Caco-2 (cell line): ENCODE data around the gene SDHB. TPM values are rescaled to one million over a fixed set of nuclear protein-coding genes. Genes with fewer than 3 reads are reported as not detected.

ENCODE experiments used
- BruUV-seq: library from RNA; stranded (reverse); fragments of 400-500 nt; replicated peaks from 2 replicates; lab custom pipeline; 2021; lab: Mats Ljungman, UMichigan
- CTCF ChIA-PET: fragments of 300-600 bp; sonication (Branson Sonifier 250); formaldehyde crosslinking; loops from one replicate; lab custom pipeline; 2022; ENCODE audit warnings: antibody characterized with exemption; lab: Charles Lee
- POLR2A ChIA-PET: fragments of 300-600 bp; sonication (Branson Sonifier 250); formaldehyde crosslinking; loops from one replicate; lab custom pipeline; 2022; ENCODE audit warnings: antibody characterized with exemption; lab: Charles Lee
- DNase-seq, 2 experiments: peaks; one replicate each; pipeline versions ENCODE4 v3.0.0 to v3.0.0-alpha.2; 2020 to 2022
- H3K27me3 ChIP-seq: replicated peaks from 2 replicates; pipeline ENCODE4 v1.6.0; 2011; ENCODE audit warnings: low read length; ENCODE audit not compliant: control insufficient read depth, insufficient read depth
- H3K36me3 ChIP-seq: 2 replicates; pipeline ENCODE4 v1.5.1; 2011; ENCODE audit warnings: low read length; ENCODE audit not compliant: control insufficient read depth, insufficient read depth
- H3K4me1 ChIP-seq: fragments of 250-450 bp; sonication (Bioruptor Pico); 2 replicates; pipeline ENCODE4 v1.5.1; 2020; ENCODE audit warnings: mild to moderate bottlenecking
- H3K4me3 ChIP-seq: 2 replicates; pipeline ENCODE4 v1.5.1; 2011; ENCODE audit warnings: low read depth, mild to moderate bottlenecking, control low read depth, low read length
- H3K9me3 ChIP-seq: fragments of 250-450 bp; sonication (Bioruptor Pico); 2 replicates; pipeline ENCODE4 v1.5.1; 2020; ENCODE audit warnings: mild to moderate bottlenecking, moderate library complexity
- H3K27ac Mint-ChIP-seq: one replicate; pipeline ENCODE4 v1.8.0; 2022; ENCODE audit warnings: mixed read lengths; ENCODE audit not compliant: unreplicated experiment
- H3K27me3 Mint-ChIP-seq: one replicate; pipeline ENCODE4 v1.8.0; 2022; ENCODE audit warnings: mixed read lengths; ENCODE audit not compliant: insufficient read depth, unreplicated experiment
- H3K36me3 Mint-ChIP-seq: one replicate; pipeline ENCODE4 v1.8.0; 2022; ENCODE audit warnings: mild to moderate bottlenecking, mixed read lengths; ENCODE audit not compliant: insufficient read depth, unreplicated experiment
- H3K4me1 Mint-ChIP-seq: one replicate; pipeline ENCODE4 v1.8.0; 2022; ENCODE audit warnings: low read depth, mixed read lengths; ENCODE audit not compliant: unreplicated experiment
- H3K4me3 Mint-ChIP-seq: one replicate; pipeline ENCODE4 v1.8.0; 2022; ENCODE audit warnings: mild to moderate bottlenecking, moderate library complexity, mixed read lengths; ENCODE audit not compliant: unreplicated experiment
- H3K9me3 Mint-ChIP-seq: one replicate; pipeline ENCODE4 v1.8.0; 2022; ENCODE audit warnings: mixed read lengths; ENCODE audit not compliant: unreplicated experiment
- intact Hi-C: fragments of 100-400 bp; cut with micrococcal nuclease; formaldehyde crosslinking; loops from one replicate; pipeline ENCODE4 v1.10.0; 2022; ENCODE audit not compliant: unreplicated experiment
- total RNA-seq: library from RNA; stranded (reverse); gene quantifications from 2 replicates; pipeline ENCODE4 v1.2.3, GENCODE V29; 2022
- TF ChIP-seq, protein P1 (sequence below), 2 experiments: fragments of 200-600 bp in 1 of 2; IDR thresholded peaks; 1 replicate in 1 of 2; 2 replicates in 1 of 2; pipeline versions ENCODE4 v1.5.1 to v1.8.0; 2011 to 2022; ENCODE audit warnings: antibody characterized with exemption in 1 of 2, control low read depth in 1 of 2, inconsistent platforms in 1 of 2, low read depth in 1 of 2, low read length in 1 of 2, mild to moderate bottlenecking in 1 of 2, moderate library complexity in 1 of 2; ENCODE audit not compliant: insufficient read depth in 1 of 2, severe bottlenecking in 1 of 2, unreplicated experiment in 1 of 2

The SDHB gene
- total RNA-seq, 1 experiment from 2014 or later: 91.5 TPM

DNA sequence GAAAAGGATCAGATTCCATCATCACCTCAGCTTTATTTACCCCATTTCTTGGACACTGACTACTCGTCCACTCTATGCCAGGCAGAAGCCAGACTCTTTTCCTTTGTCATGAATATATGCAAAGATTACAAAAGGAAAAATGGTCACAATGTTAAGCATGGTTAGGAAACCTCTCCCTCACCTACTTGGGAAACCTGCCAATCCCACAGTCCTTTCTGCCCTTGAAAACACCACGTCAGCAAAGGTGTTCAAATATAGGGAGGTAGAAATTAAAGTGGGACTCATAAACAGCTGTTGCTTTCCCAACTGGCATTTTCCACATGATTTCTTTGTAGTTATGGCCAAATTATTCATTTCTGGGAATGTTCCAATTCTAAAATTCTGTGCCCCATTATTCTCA is 25.9 kb downstream of the SDHB start:
- peaks cover 40% of the 10 kb centered on the region for H3K36me3 Mint-ChIP-seq
- CTCF ChIA-PET: no interaction called here
- intact Hi-C loops: no loop called here
- H3K4me1 ChIP-seq: no peaks in the 10 kb centered on the region
- H3K27me3 ChIP-seq: no peaks in the 10 kb centered on the region
- no peak overlapping the region for H3K4me3 Mint-ChIP-seq
- H3K27ac Mint-ChIP-seq: no peak overlapping the region
- no peaks in the 10 kb centered on the region for H3K9me3 ChIP-seq
- POLR2A ChIA-PET: no interaction called here
- H3K4me3 ChIP-seq: no peak overlapping the region
- H3K4me1 Mint-ChIP-seq: no peaks in the 10 kb centered on the region
- H3K9me3 Mint-ChIP-seq: no peaks in the 10 kb centered on the region
- H3K36me3 ChIP-seq: 0 out of 2 replicates have a peak, but pooled peaks cover 1% of the 10 kb centered on the region
- TF ChIP-seq, protein P1, sequence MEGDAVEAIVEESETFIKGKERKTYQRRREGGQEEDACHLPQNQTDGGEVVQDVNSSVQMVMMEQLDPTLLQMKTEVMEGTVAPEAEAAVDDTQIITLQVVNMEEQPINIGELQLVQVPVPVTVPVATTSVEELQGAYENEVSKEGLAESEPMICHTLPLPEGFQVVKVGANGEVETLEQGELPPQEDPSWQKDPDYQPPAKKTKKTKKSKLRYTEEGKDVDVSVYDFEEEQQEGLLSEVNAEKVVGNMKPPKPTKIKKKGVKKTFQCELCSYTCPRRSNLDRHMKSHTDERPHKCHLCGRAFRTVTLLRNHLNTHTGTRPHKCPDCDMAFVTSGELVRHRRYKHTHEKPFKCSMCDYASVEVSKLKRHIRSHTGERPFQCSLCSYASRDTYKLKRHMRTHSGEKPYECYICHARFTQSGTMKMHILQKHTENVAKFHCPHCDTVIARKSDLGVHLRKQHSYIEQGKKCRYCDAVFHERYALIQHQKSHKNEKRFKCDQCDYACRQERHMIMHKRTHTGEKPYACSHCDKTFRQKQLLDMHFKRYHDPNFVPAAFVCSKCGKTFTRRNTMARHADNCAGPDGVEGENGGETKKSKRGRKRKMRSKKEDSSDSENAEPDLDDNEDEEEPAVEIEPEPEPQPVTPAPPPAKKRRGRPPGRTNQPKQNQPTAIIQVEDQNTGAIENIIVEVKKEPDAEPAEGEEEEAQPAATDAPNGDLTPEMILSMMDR (IDR thresholded peaks at IDR 0.05; ENCODE audit: insufficient read depth in 1 of 2, low read depth in 1 of 2, low read length in 1 of 2, severe bottlenecking in 1 of 2, unreplicated experiment in 1 of 2): no peak
- no peaks in the 10 kb centered on the region for H3K27me3 Mint-ChIP-seq
- DNase-seq: no peak
- no TSS peak for BruUV-seq

DNA sequence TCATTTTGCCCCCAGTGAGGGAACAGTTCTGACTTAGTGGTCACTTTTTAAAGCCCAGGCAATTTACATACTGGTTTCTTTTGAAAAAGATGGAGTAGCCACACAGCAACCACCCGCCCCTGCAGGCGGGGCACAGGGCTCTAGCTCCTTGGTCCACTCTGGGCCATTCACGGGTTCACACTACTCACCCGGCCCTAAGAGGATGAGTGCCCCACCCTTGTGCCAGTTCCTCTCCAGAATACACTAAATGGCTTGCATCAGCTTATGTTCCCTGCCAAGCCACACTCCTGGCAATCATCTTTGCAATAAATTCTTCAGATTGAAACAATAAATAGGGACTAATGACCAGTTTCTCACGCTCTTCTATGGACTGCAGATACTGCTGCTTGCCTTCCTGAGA is 26.4 kb downstream of the SDHB start:
- H3K36me3 ChIP-seq: 0 out of 2 replicates have a peak, but pooled peaks cover 1% of the 10 kb centered on the region
- H3K4me1 ChIP-seq: no peaks in the 10 kb centered on the region
- Mint-ChIP-seq H3K27me3 (no peaks in the 10 kb centered on the region), H3K4me1 (no peaks in the 10 kb centered on the region), H3K27ac (no peak overlapping the region), H3K36me3 (peaks cover 40% of the 10 kb centered on the region), H3K9me3 (no peaks in the 10 kb centered on the region), H3K4me3 (no peak overlapping the region)
- intact Hi-C loops: no loop called here
- TF ChIP-seq, protein P1 (IDR thresholded peaks at IDR 0.05; ENCODE audit: insufficient read depth in 1 of 2, low read depth in 1 of 2, low read length in 1 of 2, severe bottlenecking in 1 of 2, unreplicated experiment in 1 of 2): no peak
- H3K9me3 ChIP-seq: no peaks in the 10 kb centered on the region
- BruUV-seq: no TSS peak
- no peaks in the 10 kb centered on the region for H3K27me3 ChIP-seq
- ChIA-PET POLR2A (no interaction called here), CTCF (no interaction called here)
- DNase-seq: no peak
- no peak overlapping the region for H3K4me3 ChIP-seq

DNA sequence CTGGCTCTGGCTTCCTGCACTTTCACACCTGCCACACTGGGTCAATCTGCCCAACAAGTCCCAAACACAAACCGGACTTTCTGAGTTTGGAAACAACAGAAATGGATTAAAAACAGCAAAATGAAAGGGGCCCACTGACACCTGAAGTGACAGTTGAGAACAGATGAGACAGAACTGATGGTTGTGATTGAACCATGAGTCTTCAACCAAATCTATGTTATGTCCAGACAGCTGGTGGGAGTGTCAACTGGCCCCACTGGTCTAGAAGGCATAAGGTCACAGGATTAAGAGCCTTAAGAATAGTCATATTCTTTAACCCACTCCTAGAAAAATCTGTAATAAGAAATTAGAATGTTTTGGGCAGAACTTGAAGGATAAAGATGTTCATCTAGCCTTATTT is 29.1 kb downstream of the SDHB start:
- Mint-ChIP-seq H3K27ac (no peak overlapping the region), H3K4me1 (no peaks in the 10 kb centered on the region), H3K27me3 (no peaks in the 10 kb centered on the region), H3K36me3 (peaks cover 49% of the 10 kb centered on the region), H3K4me3 (no peak overlapping the region), H3K9me3 (no peaks in the 10 kb centered on the region)
- no peaks in the 10 kb centered on the region for H3K9me3 ChIP-seq
- TF ChIP-seq, protein P1 (IDR thresholded peaks at IDR 0.05; ENCODE audit: insufficient read depth in 1 of 2, low read depth in 1 of 2, low read length in 1 of 2, severe bottlenecking in 1 of 2, unreplicated experiment in 1 of 2): no peak
- CTCF ChIA-PET: no interaction called here
- intact Hi-C loops: no loop called here
- DNase-seq: no peak
- H3K4me3 ChIP-seq: no peak overlapping the region
- no peaks in the 10 kb centered on the region for H3K4me1 ChIP-seq
- BruUV-seq: no TSS peak
- peaks cover 1% of the 10 kb centered on the region for H3K36me3 ChIP-seq
- no peaks in the 10 kb centered on the region for H3K27me3 ChIP-seq
- POLR2A ChIA-PET: no interaction called here
